HG03280 (cell line): ENCODE data around the gene SLCO2A1.

Experiments
- ATAC-seq: cut with Tn5 transposase; IDR thresholded peaks from one replicate; pipeline ENCODE4 v1.9.1; 2021; ENCODE audit warnings: mild to moderate bottlenecking, moderate library complexity; ENCODE audit not compliant: unreplicated experiment

The SLCO2A1 gene

GRCh38 chr3:134061401-134061800, 31.7 kb upstream of the SLCO2A1 start:
- no peak for ATAC-seq

GRCh38 chr3:134060561-134061385, 31.0 kb upstream of the SLCO2A1 start:
- no peak for ATAC-seq

- no peak for ATAC-seq
Observed at GRCh38 chr3:134059671-134060560, 30.2 kb upstream of the SLCO2A1 start.

GRCh38 chr3:134059035-134059601, 29.4 kb upstream of the SLCO2A1 start:
- no peak for ATAC-seq

GRCh38 chr3:134057654-134058110, 28.0 kb upstream of the SLCO2A1 start:
- no peak for ATAC-seq

- ATAC-seq = no peak
Observed at GRCh38 chr3:134057006-134057653, 27.4 kb upstream of the SLCO2A1 start.

- no peak for ATAC-seq
Observed at GRCh38 chr3:134056464-134056891, 26.8 kb upstream of the SLCO2A1 start.

GRCh38 chr3:134055661-134056060, 25.9 kb upstream of the SLCO2A1 start:
- no peak for ATAC-seq

GRCh38 chr3:134054881-134055280, 25.2 kb upstream of the SLCO2A1 start:
- ATAC-seq = no peak

- ATAC-seq = no peak
Observed at GRCh38 chr3:134054231-134054630, 24.5 kb upstream of the SLCO2A1 start.

- no peak for ATAC-seq
Observed at GRCh38 chr3:134052370-134052769, 22.6 kb upstream of the SLCO2A1 start.

- ATAC-seq = no peak
Observed at GRCh38 chr3:134049676-134050075, 20.0 kb upstream of the SLCO2A1 start.

GRCh38 chr3:134048278-134048996, 18.7 kb upstream of the SLCO2A1 start:
- ATAC-seq = no peak

GRCh38 chr3:134044459-134044858, 14.7 kb upstream of the SLCO2A1 start:
- ATAC-seq = no peak

- no peak for ATAC-seq
Observed at GRCh38 chr3:134040066-134040465, 10.3 kb upstream of the SLCO2A1 start.

- no peak for ATAC-seq
Observed at GRCh38 chr3:134039161-134039862, 9.6 kb upstream of the SLCO2A1 start.

- ATAC-seq = no peak
Observed at GRCh38 chr3:134038716-134039115, 9.0 kb upstream of the SLCO2A1 start.

GRCh38 chr3:134038071-134038491, 8.4 kb upstream of the SLCO2A1 start:
- no peak for ATAC-seq

GRCh38 chr3:134037168-134037567, 7.4 kb upstream of the SLCO2A1 start:
- no peak for ATAC-seq

GRCh38 chr3:134036291-134036690, 6.6 kb upstream of the SLCO2A1 start:
- ATAC-seq = no peak
